IMR-90 (cell line): Measurements from ENCODE around the gene SNRNP200. TPM values are rescaled to one million over a fixed set of nuclear protein-coding genes. Genes with fewer than 3 reads are reported as not detected.

ENCODE experiments used
- ATAC-seq: fragments of 200-7000 bp; cut with Tn5 transposase; 2 replicates; pipeline ENCODE4 v1.9.1; 2020; ENCODE audit warnings: low read depth, mild to moderate bottlenecking, moderate library complexity
- BruUV-seq: library from RNA; stranded (reverse); fragments of 400-500 nt; replicated peaks from 2 replicates; lab custom pipeline; 2021; lab: Mats Ljungman, UMichigan
- CTCF ChIA-PET: fragments of 300-600 bp; formaldehyde crosslinking; extraction: SDS; loops from one replicate; lab custom pipeline; 2021; ENCODE audit warnings: antibody characterized with exemption; lab: Yijun Ruan, JAX
- POLR2A ChIA-PET: fragments of 300-600 bp; sonication (Branson Sonifier 250); formaldehyde crosslinking; loops from one replicate; lab custom pipeline; 2022; ENCODE audit warnings: antibody characterized with exemption; ENCODE audit not compliant: unreplicated experiment; lab: Charles Lee
- DNase-seq: peaks from one replicate; pipeline ENCODE4 v3.0.0; 2013
- H2AFZ ChIP-seq: replicated peaks from 2 replicates; pipeline ENCODE3; 2013; ENCODE audit warnings: low read length, mild to moderate bottlenecking; ENCODE audit not compliant: poor library complexity
- H2AK5ac ChIP-seq: 2 replicates; pipeline ENCODE4 v1.6.1; 2013; ENCODE audit warnings: low read depth, low read length, inconsistent platforms
- H2AK9ac ChIP-seq: replicated peaks from 2 replicates; pipeline ENCODE3; 2013; ENCODE audit warnings: mild to moderate bottlenecking, low read depth, low read length, moderate library complexity; ENCODE audit not compliant: poor library complexity
- H2BK120ac ChIP-seq: 2 replicates; pipeline ENCODE4 v1.6.1; 2013; ENCODE audit warnings: low read depth, low read length, inconsistent platforms
- H2BK15ac ChIP-seq: 3 replicates; pipeline ENCODE4 v1.6.1; 2013; ENCODE audit warnings: low read depth, low read length, inconsistent platforms
- H2BK20ac ChIP-seq: 2 replicates; pipeline ENCODE4 v1.6.1; 2013; ENCODE audit warnings: low read depth, mild to moderate bottlenecking, inconsistent platforms, low read length, moderate library complexity
- H2BK5ac ChIP-seq: 2 replicates; pipeline ENCODE4 v1.6.1; 2013; ENCODE audit warnings: mild to moderate bottlenecking, low read depth, low read length, inconsistent platforms; ENCODE audit not compliant: poor library complexity, severe bottlenecking
- H3K14ac ChIP-seq: replicated peaks from 2 replicates; pipeline ENCODE4 v1.6.1; 2013; ENCODE audit warnings: low read depth, low read length, inconsistent platforms
- H3K18ac ChIP-seq: 2 replicates; pipeline ENCODE4 v1.6.1; 2013; ENCODE audit warnings: low read depth, low read length, control low read depth
- H3K23ac ChIP-seq: 2 replicates; pipeline ENCODE4 v1.6.1; 2013; ENCODE audit warnings: low read depth, low read length, inconsistent platforms
- H3K27ac ChIP-seq: 2 replicates; pipeline ENCODE4 v1.5.1; 2013; ENCODE audit warnings: mild to moderate bottlenecking, control low read depth, low read length; ENCODE audit not compliant: insufficient read depth
- H3K27me3 ChIP-seq: 2 replicates; pipeline ENCODE4 v1.6.1; 2013; ENCODE audit warnings: low read length; ENCODE audit not compliant: control insufficient read depth, insufficient read depth
- H3K36me3 ChIP-seq: 2 replicates; pipeline ENCODE4 v1.6.1; 2013; ENCODE audit warnings: low read length, mixed read lengths; ENCODE audit not compliant: control insufficient read depth, insufficient read depth
- H3K4ac ChIP-seq: 2 replicates; pipeline ENCODE4 v1.6.1; 2013; ENCODE audit warnings: low read depth, low read length, inconsistent platforms
- H3K4me1 ChIP-seq: 2 replicates; pipeline ENCODE4 v1.6.1; 2013; ENCODE audit warnings: low read length, mixed read lengths; ENCODE audit not compliant: control insufficient read depth, insufficient read depth
- H3K4me2 ChIP-seq: 2 replicates; pipeline ENCODE4 v1.6.1; 2013; ENCODE audit warnings: low read depth, mild to moderate bottlenecking, control low read depth, low read length, moderate library complexity
- H3K4me3 ChIP-seq: 2 replicates; pipeline ENCODE4 v1.5.1; 2013; ENCODE audit warnings: low read depth, mild to moderate bottlenecking, control low read depth, low read length, moderate library complexity; ENCODE audit not compliant: insufficient read depth
- H3K56ac ChIP-seq: 2 replicates; pipeline ENCODE4 v1.6.1; 2013; ENCODE audit warnings: low read length, inconsistent platforms; ENCODE audit not compliant: insufficient read depth; ENCODE audit errors: extremely low read depth
- H3K79me1 ChIP-seq, 2 experiments: 2 replicates each; pipeline ENCODE4 v1.6.1; 2013; ENCODE audit warnings: low read length in 2 of 2, inconsistent platforms in 1 of 2, low read depth in 1 of 2
- H3K9ac ChIP-seq: 2 replicates; pipeline ENCODE4 v1.6.1; 2013; ENCODE audit warnings: low read depth, low read length, control low read depth
- H3K9me1 ChIP-seq: 2 replicates; pipeline ENCODE4 v1.6.1; 2013; ENCODE audit warnings: low read length, inconsistent platforms; ENCODE audit not compliant: insufficient read depth
- H3K9me3 ChIP-seq: 2 replicates; pipeline ENCODE4 v1.6.1; 2013; ENCODE audit warnings: low read length; ENCODE audit not compliant: control insufficient read depth, insufficient read depth
- H4K20me1 ChIP-seq: 2 replicates; pipeline ENCODE4 v1.6.1; 2013; ENCODE audit warnings: low read length, inconsistent platforms; ENCODE audit not compliant: insufficient read depth
- H4K5ac ChIP-seq: 2 replicates; pipeline ENCODE4 v1.6.1; 2013; ENCODE audit warnings: mild to moderate bottlenecking, low read depth, low read length, control low read depth
- H4K8ac ChIP-seq, 2 experiments: 2 replicates each; pipeline ENCODE4 v1.6.1; 2013; ENCODE audit warnings: low read depth in 2 of 2, low read length in 2 of 2, control low read depth in 1 of 2, inconsistent platforms in 1 of 2
- H4K91ac ChIP-seq: 2 replicates; pipeline ENCODE4 v1.6.1; 2013; ENCODE audit warnings: low read depth, low read length, inconsistent platforms; ENCODE audit not compliant: insufficient read depth
- BHLHE40 ChIP-seq: fragments of 150-350 bp; IDR thresholded peaks from 2 replicates; pipeline ENCODE4 v1.6.1; 2016; ENCODE audit warnings: mild to moderate bottlenecking, low read depth, low read length
- FOS ChIP-seq: fragments of 150-350 bp; IDR thresholded peaks from 2 replicates; pipeline ENCODE4 v1.6.1; 2016; ENCODE audit warnings: low read depth, low read length
- MAZ ChIP-seq: IDR thresholded peaks from 2 replicates; pipeline ENCODE4 v1.6.1; 2012; ENCODE audit warnings: low read depth, mild to moderate bottlenecking, low read length, improper control_type of control experiment, moderate library complexity, borderline replicate concordance
- SMC3 ChIP-seq: fragments of 150-350 bp; IDR thresholded peaks from 2 replicates; pipeline ENCODE4 v1.6.1; 2016; ENCODE audit warnings: low read depth, mild to moderate bottlenecking, antibody characterized with exemption, low read length, moderate library complexity
- WGBS, 2 experiments: methylation state at CpG; one replicate each; pipeline versions ENCODE4 v1.1.5 to v1.1.7; 2013; ENCODE audit warnings: missing lambda C conversion rate in 2 of 2; ENCODE audit not compliant: insufficient read length in 1 of 2; ENCODE audit errors: extremely low coverage in 2 of 2; 5-methylcytosine and 5-hydroxymethylcytosine counted together
- dilution Hi-C: fragments of 300-500 bp; cut with HindIII; formaldehyde crosslinking; loops from one replicate; pipeline ENCODE4 v1.14.3; 2018; ENCODE audit warnings: low sequenced_read_pairs; ENCODE audit not compliant: unreplicated experiment
- in situ Hi-C: fragments of 300-500 bp; cut with MboI; formaldehyde crosslinking; loops from 3 replicates; pipeline ENCODE4 v1.14.3; 2019; ENCODE audit warnings: low sequenced_read_pairs, inconsistent platforms, mixed read lengths
- intact Hi-C: fragments of 100-400 bp; cut with micrococcal nuclease; formaldehyde crosslinking; loops from 2 replicates; pipeline ENCODE4 v1.10.0; 2022
- polyA plus RNA-seq, 3 experiments: library from polyadenylated mRNA; depleted of rRNA; stranded (reverse); fragments of >200 nt; gene quantifications; 2 replicates each; pipeline ENCODE4 v1.2.3, GENCODE V29; 2012; ENCODE audit warnings: low replicate concordance in 1 of 3
- total RNA-seq: library from RNA; depleted of rRNA; stranded (reverse); fragments of >200 nt; gene quantifications from 2 replicates; pipeline ENCODE4 v1.2.3, GENCODE V29; 2012
- TF ChIP-seq, protein P1 (sequence below): conservative IDR thresholded peaks from 2 replicates; pipeline ENCODE4 v1.5.1; 2012; ENCODE audit warnings: mild to moderate bottlenecking, low read depth, low read length, improper control_type of control experiment
- TF ChIP-seq, protein P2 (sequence below): fragments of 150-350 bp; IDR thresholded peaks from 2 replicates; pipeline ENCODE4 v1.6.1; 2016; ENCODE audit warnings: low read depth, mild to moderate bottlenecking, low read length, moderate library complexity, borderline replicate concordance
- TF ChIP-seq, protein P3 (sequence below): fragments of 150-350 bp; IDR thresholded peaks from 2 replicates; pipeline ENCODE4 v1.6.1; 2017; ENCODE audit warnings: mild to moderate bottlenecking, antibody characterized with exemption, low read length, low read depth

Gene SNRNP200
- total and polyA plus RNA-seq, 2 of the 4 experiments (the other 2 are of a cell fraction) = 44.1 to 108 TPM

- Histone ChIP-seq H4K20me1 (peaks cover 7% of the 10 kb centered on the region), H3K18ac (no peak overlapping the region), H3K56ac (no peak overlapping the region), H4K91ac (no peak overlapping the region), H2BK120ac (no peak overlapping the region), H3K9me1 (peaks cover 29% of the 10 kb centered on the region), H3K4ac (no peak overlapping the region), H3K27me3 (no peaks in the 10 kb centered on the region), H2BK15ac (no peak overlapping the region), H3K9ac (no peak overlapping the region), H2AK5ac (no peak overlapping the region), H2AFZ (no peak overlapping the region), H3K4me1 (peaks cover 11% of the 10 kb centered on the region), H4K8ac (no peak overlapping the region), H2BK20ac (no peak overlapping the region), H2BK5ac (no peak overlapping the region), H3K36me3 (peaks cover 11% of the 10 kb centered on the region; the same call in 1 of the 2 replicates), H3K4me3 (no peak overlapping the region), H3K9me3 (peaks cover 2% of the 10 kb centered on the region; the same call in 1 of the 2 replicates), H2AK9ac (no peak overlapping the region), H3K4me2 (no peak overlapping the region), H3K27ac (no peak overlapping the region), H3K14ac (no peak overlapping the region), H3K23ac (no peak overlapping the region), H3K79me1 (peaks cover 7 to 21% of the 10 kb centered on the region in 2 experiments; a peak in 3 of 4 replicates), H4K5ac (no peak overlapping the region)
- BruUV-seq = no TSS peak
- CTCF ChIA-PET = no interaction called here
- WGBS, 2 experiments = no CpG with 5 or more reads among the region's 5 CpGs
- dilution Hi-C loops (no loop called here), in situ Hi-C loops (no loop called here), intact Hi-C loops (no loop called here)
- TF ChIP-seq FOS (no peak), MAZ (no peak), SMC3 (no peak), BHLHE40 (no peak)
- TF ChIP-seq, protein P1, sequence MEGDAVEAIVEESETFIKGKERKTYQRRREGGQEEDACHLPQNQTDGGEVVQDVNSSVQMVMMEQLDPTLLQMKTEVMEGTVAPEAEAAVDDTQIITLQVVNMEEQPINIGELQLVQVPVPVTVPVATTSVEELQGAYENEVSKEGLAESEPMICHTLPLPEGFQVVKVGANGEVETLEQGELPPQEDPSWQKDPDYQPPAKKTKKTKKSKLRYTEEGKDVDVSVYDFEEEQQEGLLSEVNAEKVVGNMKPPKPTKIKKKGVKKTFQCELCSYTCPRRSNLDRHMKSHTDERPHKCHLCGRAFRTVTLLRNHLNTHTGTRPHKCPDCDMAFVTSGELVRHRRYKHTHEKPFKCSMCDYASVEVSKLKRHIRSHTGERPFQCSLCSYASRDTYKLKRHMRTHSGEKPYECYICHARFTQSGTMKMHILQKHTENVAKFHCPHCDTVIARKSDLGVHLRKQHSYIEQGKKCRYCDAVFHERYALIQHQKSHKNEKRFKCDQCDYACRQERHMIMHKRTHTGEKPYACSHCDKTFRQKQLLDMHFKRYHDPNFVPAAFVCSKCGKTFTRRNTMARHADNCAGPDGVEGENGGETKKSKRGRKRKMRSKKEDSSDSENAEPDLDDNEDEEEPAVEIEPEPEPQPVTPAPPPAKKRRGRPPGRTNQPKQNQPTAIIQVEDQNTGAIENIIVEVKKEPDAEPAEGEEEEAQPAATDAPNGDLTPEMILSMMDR = no peak
- TF ChIP-seq, protein P2, sequence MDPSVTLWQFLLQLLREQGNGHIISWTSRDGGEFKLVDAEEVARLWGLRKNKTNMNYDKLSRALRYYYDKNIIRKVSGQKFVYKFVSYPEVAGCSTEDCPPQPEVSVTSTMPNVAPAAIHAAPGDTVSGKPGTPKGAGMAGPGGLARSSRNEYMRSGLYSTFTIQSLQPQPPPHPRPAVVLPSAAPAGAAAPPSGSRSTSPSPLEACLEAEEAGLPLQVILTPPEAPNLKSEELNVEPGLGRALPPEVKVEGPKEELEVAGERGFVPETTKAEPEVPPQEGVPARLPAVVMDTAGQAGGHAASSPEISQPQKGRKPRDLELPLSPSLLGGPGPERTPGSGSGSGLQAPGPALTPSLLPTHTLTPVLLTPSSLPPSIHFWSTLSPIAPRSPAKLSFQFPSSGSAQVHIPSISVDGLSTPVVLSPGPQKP = no peak
- TF ChIP-seq, protein P3, sequence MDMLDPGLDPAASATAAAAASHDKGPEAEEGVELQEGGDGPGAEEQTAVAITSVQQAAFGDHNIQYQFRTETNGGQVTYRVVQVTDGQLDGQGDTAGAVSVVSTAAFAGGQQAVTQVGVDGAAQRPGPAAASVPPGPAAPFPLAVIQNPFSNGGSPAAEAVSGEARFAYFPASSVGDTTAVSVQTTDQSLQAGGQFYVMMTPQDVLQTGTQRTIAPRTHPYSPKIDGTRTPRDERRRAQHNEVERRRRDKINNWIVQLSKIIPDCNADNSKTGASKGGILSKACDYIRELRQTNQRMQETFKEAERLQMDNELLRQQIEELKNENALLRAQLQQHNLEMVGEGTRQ = no peak
- POLR2A ChIA-PET = no interaction called here
- DNase-seq = no peak
- no peak for ATAC-seq
These were observed 57.5 kb downstream of the SNRNP200 start for GRCh38 chr2:96247896-96248295.
